HepG2 (cell line): ENCODE results near the gene LIFR. TPM values are rescaled to one million over a fixed set of nuclear protein-coding genes. Genes with fewer than 3 reads are reported as not detected.

Source experiments
- ATF5 ChIP-seq: sonication (generic); formaldehyde crosslinking; IDR thresholded peaks from 2 replicates; pipeline ENCODE4 v1.4.0; 2020; ENCODE audit warnings: mild to moderate bottlenecking, low read depth, missing genetic modification reagents
- CSRNP2 ChIP-seq: sonication (generic); formaldehyde crosslinking; conservative IDR thresholded peaks from 2 replicates; pipeline ENCODE4 v1.8.0; 2022; ENCODE audit warnings: low read depth, missing genetic modification reagents
- GLI4 ChIP-seq: sonication (generic); formaldehyde crosslinking; IDR thresholded peaks from 2 replicates; pipeline ENCODE4 v1.5.1; 2020; ENCODE audit warnings: missing genetic modification reagents, mild to moderate bottlenecking, moderate library complexity, borderline replicate concordance
- HMGXB4 ChIP-seq, 2 experiments: sonication (generic) in 1 of 2; formaldehyde crosslinking in 1 of 2; IDR thresholded peaks; 2 replicates each; pipeline versions ENCODE4 v1.4.0 to v1.6.1; 2018 to 2020; ENCODE audit warnings: missing genetic modification reagents in 2 of 2, borderline replicate concordance in 1 of 2, low read depth in 1 of 2, mild to moderate bottlenecking in 1 of 2, missing biosample characterization in 1 of 2
- HNRNPK ChIP-seq: fragments of 200-400 bp; formaldehyde crosslinking; IDR thresholded peaks from 2 replicates; pipeline ENCODE4 v1.6.1; 2018; ENCODE audit warnings: low read length, low read depth, moderate library complexity, mild to moderate bottlenecking; ENCODE audit not compliant: poor library complexity, severe bottlenecking
- HNRNPLL ChIP-seq: fragments of 200-400 bp; formaldehyde crosslinking; IDR thresholded peaks from 2 replicates; pipeline ENCODE4 v1.6.1; 2017; ENCODE audit warnings: mild to moderate bottlenecking, low read depth, low read length; ENCODE audit not compliant: poor library complexity, severe bottlenecking
- JARID2 ChIP-seq: sonication (generic); formaldehyde crosslinking; IDR thresholded peaks from 2 replicates; pipeline ENCODE4 v1.8.1; 2023; ENCODE audit warnings: missing genetic modification reagents, inconsistent platforms; ENCODE audit not compliant: insufficient replicate concordance
- MTERF4 ChIP-seq: sonication (generic); formaldehyde crosslinking; IDR thresholded peaks from 2 replicates; pipeline ENCODE4 v1.8.0; 2023; ENCODE audit warnings: mild to moderate bottlenecking, missing genetic modification reagents
- SRSF4 ChIP-seq: fragments of 200-400 bp; formaldehyde crosslinking; IDR thresholded peaks from one replicate; pipeline ENCODE4 v1.6.1; 2018; ENCODE audit warnings: mild to moderate bottlenecking, low read depth, low read length, moderate library complexity; ENCODE audit not compliant: poor library complexity, severe bottlenecking
- TIGD3 ChIP-seq: sonication (generic); formaldehyde crosslinking; IDR thresholded peaks from 2 replicates; pipeline ENCODE4 v1.5.1; 2020; ENCODE audit warnings: mild to moderate bottlenecking, missing genetic modification reagents, borderline replicate concordance
- U2AF1 ChIP-seq: fragments of 200-400 bp; formaldehyde crosslinking; optimal IDR thresholded peaks from 2 replicates; pipeline ENCODE3; 2017; ENCODE audit warnings: mild to moderate bottlenecking, low read depth, low read length
- YY1 ChIP-seq: IDR thresholded peaks from 2 replicates; pipeline ENCODE4 v1.6.1; 2011; ENCODE audit warnings: low read length, low read depth, moderate library complexity, mild to moderate bottlenecking; ENCODE audit not compliant: insufficient read depth, insufficient replicate concordance
- ZMYM3 ChIP-seq: sonication (generic); formaldehyde crosslinking; IDR thresholded peaks from 2 replicates; pipeline ENCODE4 v1.5.1; 2020; ENCODE audit warnings: mild to moderate bottlenecking, missing genetic modification reagents
- ZNF121 ChIP-seq: sonication (generic); formaldehyde crosslinking; IDR thresholded peaks from 2 replicates; pipeline ENCODE4 v1.5.0; 2020; ENCODE audit warnings: mild to moderate bottlenecking, missing genetic modification reagents
- ZNF18 ChIP-seq: sonication (generic); formaldehyde crosslinking; IDR thresholded peaks from 2 replicates; pipeline ENCODE4 v1.8.0; 2022; ENCODE audit warnings: mild to moderate bottlenecking, missing genetic modification reagents; ENCODE audit not compliant: insufficient replicate concordance
- ZNF33A ChIP-seq: sonication (generic); formaldehyde crosslinking; IDR thresholded peaks from 2 replicates; pipeline ENCODE4 v1.5.1; 2020; ENCODE audit warnings: missing genetic modification reagents, mild to moderate bottlenecking, moderate library complexity, borderline replicate concordance
- ZNF782 ChIP-seq: sonication (generic); formaldehyde crosslinking; IDR thresholded peaks from 2 replicates; pipeline ENCODE4 v1.4.0; 2020; ENCODE audit warnings: missing genetic modification reagents, mild to moderate bottlenecking, borderline replicate concordance
- ZNF784 ChIP-seq: sonication (generic); formaldehyde crosslinking; IDR thresholded peaks from 2 replicates; pipeline ENCODE4 v1.5.1; 2020; ENCODE audit warnings: missing genetic modification reagents, mild to moderate bottlenecking, borderline replicate concordance
- polyA plus RNA-seq, 8 experiments: library from polyadenylated mRNA; depleted of rRNA in 3 of 8; stranded (reverse) in 7 of 8; unstranded in 1 of 8; fragments of >200 nt; fragmentation: Illumina TruSeq in 4 of 8; extraction: Trizol in 4 of 8; gene quantifications; 2 replicates each; pipeline versions ENCODE4 v1.2.1 to v1.2.3, GENCODE V29; 2011 to 2016; ENCODE audit warnings: low read depth in 4 of 8, missing spikeins in 1 of 8, mixed read lengths in 1 of 8; ENCODE audit not compliant: insufficient read depth in 1 of 8
- total RNA-seq, 5 experiments: library from RNA; depleted of rRNA; stranded (reverse); fragments of >200 nt; fragmentation: Illumina TruSeq; extraction: Trizol; gene quantifications; 2 replicates each; pipeline ENCODE4 v1.2.3, GENCODE V29; 2016; ENCODE audit warnings: low read depth in 1 of 5

The LIFR gene
- total and polyA plus RNA-seq, 2 of the 13 experiments (the other 11 are each of a cell fraction or from before 2014, with no cell fraction given), result 6.3 to 25.2 TPM

GRCh38 chr5:38528162-38528703 lies 28.2 kb downstream of the LIFR start (continued):
- TF ChIP-seq CSRNP2 (CRISPR knock-in tag) (no peak), YY1 (no peak), JARID2 (CRISPR knock-in tag) (no peak), ZNF33A (CRISPR knock-in tag) (no peak), MTERF4 (CRISPR knock-in tag) (no peak), HNRNPLL (no peak), ZNF18 (CRISPR knock-in tag) (peak; percentile 64), ZNF121 (CRISPR knock-in tag) (no peak), ZNF784 (no peak), ATF5 (CRISPR knock-in tag) (no peak), ZNF782 (CRISPR knock-in tag) (peak; percentile 48; the same call in 1 of the 2 replicates), ZMYM3 (CRISPR knock-in tag) (no peak), SRSF4 (no peak), GLI4 (CRISPR knock-in tag) (no peak), U2AF1 (no peak), HMGXB4 (CRISPR knock-in tag; IDR thresholded peaks at IDR 0.05; ENCODE audit: borderline replicate concordance in 1 of 2, low read depth in 1 of 2) (peak; percentile 55 to 62; a peak in 3 of 4 replicates), TIGD3 (CRISPR knock-in tag) (no peak), HNRNPK (no peak)
